Right lobe of liver (tissue), 4 donors: ENCODE results near the gene HDAC9.

Source experiments
- POLR2A ChIP-seq: fragments of 450-650 bp; IDR thresholded peaks from one replicate; pipeline ENCODE4 v1.6.1; 2017; ENCODE audit warnings: antibody characterized with exemption, mild to moderate bottlenecking
- TF ChIP-seq, protein P1 (sequence below), 4 donors: fragments of 200-600 bp in 3 of 4; fragments of 450-650 bp in 1 of 4; IDR thresholded peaks; one replicate each; pipeline versions ENCODE4 v1.5.1 to v1.8.0; 2016 to 2022; ENCODE audit warnings: antibody characterized with exemption in 4 of 4, mild to moderate bottlenecking in 2 of 4
- donor health status: DM: no; HTN: no; CAD: no.
- donor health status: DM: no; HTN: no; CAD: no.
- donor health status: DM: no; HTN: yes; CAD: no.

DNA sequence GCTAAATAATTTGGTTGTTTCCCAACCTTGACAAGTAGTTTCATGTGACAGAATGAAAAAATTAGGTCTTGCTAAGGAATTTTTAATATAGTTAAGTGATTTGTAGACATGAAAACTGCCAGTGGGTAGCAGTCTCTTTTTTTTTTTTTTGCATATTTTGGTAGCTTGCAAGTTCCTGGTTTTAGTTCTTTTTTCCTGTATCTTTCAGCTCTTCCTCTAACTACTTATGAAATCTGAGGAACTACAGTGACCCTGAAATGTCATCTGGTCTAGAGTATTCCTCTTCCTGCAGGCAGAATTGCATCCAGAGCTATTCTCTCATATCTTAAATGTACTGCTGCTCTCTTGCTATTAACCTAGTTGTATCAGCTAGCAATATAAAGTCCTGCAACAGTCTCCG is 160.4 kb downstream of the HDAC9 start:
- TF ChIP-seq, protein P1, sequence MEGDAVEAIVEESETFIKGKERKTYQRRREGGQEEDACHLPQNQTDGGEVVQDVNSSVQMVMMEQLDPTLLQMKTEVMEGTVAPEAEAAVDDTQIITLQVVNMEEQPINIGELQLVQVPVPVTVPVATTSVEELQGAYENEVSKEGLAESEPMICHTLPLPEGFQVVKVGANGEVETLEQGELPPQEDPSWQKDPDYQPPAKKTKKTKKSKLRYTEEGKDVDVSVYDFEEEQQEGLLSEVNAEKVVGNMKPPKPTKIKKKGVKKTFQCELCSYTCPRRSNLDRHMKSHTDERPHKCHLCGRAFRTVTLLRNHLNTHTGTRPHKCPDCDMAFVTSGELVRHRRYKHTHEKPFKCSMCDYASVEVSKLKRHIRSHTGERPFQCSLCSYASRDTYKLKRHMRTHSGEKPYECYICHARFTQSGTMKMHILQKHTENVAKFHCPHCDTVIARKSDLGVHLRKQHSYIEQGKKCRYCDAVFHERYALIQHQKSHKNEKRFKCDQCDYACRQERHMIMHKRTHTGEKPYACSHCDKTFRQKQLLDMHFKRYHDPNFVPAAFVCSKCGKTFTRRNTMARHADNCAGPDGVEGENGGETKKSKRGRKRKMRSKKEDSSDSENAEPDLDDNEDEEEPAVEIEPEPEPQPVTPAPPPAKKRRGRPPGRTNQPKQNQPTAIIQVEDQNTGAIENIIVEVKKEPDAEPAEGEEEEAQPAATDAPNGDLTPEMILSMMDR (IDR thresholded peaks at IDR 0.05): no peak
- TF ChIP-seq POLR2A: no peak
